HepG2 (cell line): Measurements from ENCODE around the gene LEMD1. TPM values are rescaled to one million over a fixed set of nuclear protein-coding genes. Genes with fewer than 3 reads are reported as not detected.
A peak's percentile ranks its signal among the peaks of the same experiment; 100 is the strongest.

Experiments
- ARID5B ChIP-seq: IDR thresholded peaks from 2 replicates; pipeline ENCODE4 v1.4.0; 2020; ENCODE audit warnings: mild to moderate bottlenecking, missing genetic modification reagents
- ATM ChIP-seq: fragments of 450-650 bp; IDR thresholded peaks from 2 replicates; pipeline ENCODE4 v1.7.1; 2017; ENCODE audit warnings: mild to moderate bottlenecking, borderline replicate concordance
- CEBPZ ChIP-seq: IDR thresholded peaks from 2 replicates; pipeline ENCODE4 v1.6.1; 2012; ENCODE audit warnings: low read length, improper control_type of control experiment
- FOXA1 ChIP-seq, 2 experiments: fragments of 450-650 bp in 1 of 2; sonication (generic) in 1 of 2; formaldehyde crosslinking in 1 of 2; IDR thresholded peaks; 2 replicates each; pipeline versions ENCODE4 v1.4.0 to v1.6.1; 2016 to 2020; ENCODE audit warnings: missing genetic modification reagents in 1 of 2
- HMG20B ChIP-seq: conservative IDR thresholded peaks from 2 replicates; pipeline ENCODE4 v1.6.1; 2016; ENCODE audit warnings: missing genetic modification reagents, missing compliant biosample characterization
- ISX ChIP-seq: sonication (generic); formaldehyde crosslinking; conservative IDR thresholded peaks from 2 replicates; pipeline ENCODE4 v1.5.0; 2020; ENCODE audit warnings: missing genetic modification reagents
- NCOA1 ChIP-seq: sonication (generic); formaldehyde crosslinking; IDR thresholded peaks from 2 replicates; pipeline ENCODE4 v1.9.0; 2021; ENCODE audit warnings: missing genetic modification reagents
- NR1H2 ChIP-seq: sonication (generic); formaldehyde crosslinking; IDR thresholded peaks from 2 replicates; pipeline ENCODE4 v1.8.1; 2022; ENCODE audit warnings: low read depth, missing genetic modification reagents, borderline replicate concordance
- NRL ChIP-seq: sonication (generic); formaldehyde crosslinking; IDR thresholded peaks from 2 replicates; pipeline ENCODE4 v1.5.0; 2020; ENCODE audit warnings: missing genetic modification reagents, mild to moderate bottlenecking, moderate library complexity, borderline replicate concordance
- POLR2AphosphoS2 ChIP-seq: IDR thresholded peaks from 2 replicates; pipeline ENCODE4 v1.6.1; 2011; ENCODE audit warnings: low read depth, low read length, improper control_type of control experiment
- RFX5 ChIP-seq: IDR thresholded peaks from 2 replicates; pipeline ENCODE4 v1.6.1; 2011; ENCODE audit warnings: low read depth, low read length, improper control_type of control experiment
- RFXAP ChIP-seq: sonication (generic); formaldehyde crosslinking; IDR thresholded peaks from 2 replicates; pipeline ENCODE4 v1.4.0; 2020; ENCODE audit warnings: missing genetic modification reagents, borderline replicate concordance
- SRSF4 ChIP-seq: fragments of 200-400 bp; formaldehyde crosslinking; IDR thresholded peaks from one replicate; pipeline ENCODE4 v1.6.1; 2018; ENCODE audit warnings: mild to moderate bottlenecking, low read depth, low read length, moderate library complexity; ENCODE audit not compliant: poor library complexity, severe bottlenecking
- ZFX ChIP-seq: sonication (generic); formaldehyde crosslinking; IDR thresholded peaks from 2 replicates; pipeline ENCODE4 v1.4.0; 2020; ENCODE audit warnings: mild to moderate bottlenecking, low read depth, missing genetic modification reagents, moderate library complexity
- ZNF280B ChIP-seq: sonication (generic); formaldehyde crosslinking; IDR thresholded peaks from 2 replicates; pipeline ENCODE4 v1.5.0; 2020; ENCODE audit warnings: missing genetic modification reagents, mild to moderate bottlenecking, borderline replicate concordance
- ZNF337 ChIP-seq: sonication (generic); formaldehyde crosslinking; IDR thresholded peaks from 2 replicates; pipeline ENCODE4 v1.5.1; 2020; ENCODE audit warnings: missing genetic modification reagents, low read depth, mild to moderate bottlenecking, borderline replicate concordance
- ZNF354B ChIP-seq: sonication (generic); formaldehyde crosslinking; IDR thresholded peaks from 2 replicates; pipeline ENCODE4 v1.8.0; 2022; ENCODE audit warnings: mild to moderate bottlenecking, missing genetic modification reagents
- ZNF704 ChIP-seq: sonication (generic); formaldehyde crosslinking; IDR thresholded peaks from 2 replicates; pipeline ENCODE4 v1.8.1; 2023; ENCODE audit warnings: mild to moderate bottlenecking, inconsistent platforms, moderate library complexity, missing genetic modification reagents, borderline replicate concordance
- ZNF782 ChIP-seq: sonication (generic); formaldehyde crosslinking; IDR thresholded peaks from 2 replicates; pipeline ENCODE4 v1.4.0; 2020; ENCODE audit warnings: missing genetic modification reagents, mild to moderate bottlenecking, borderline replicate concordance
- polyA plus RNA-seq, 8 experiments: library from polyadenylated mRNA; depleted of rRNA in 3 of 8; stranded (reverse) in 7 of 8; unstranded in 1 of 8; fragments of >200 nt; fragmentation: Illumina TruSeq in 4 of 8; extraction: Trizol in 4 of 8; gene quantifications; 2 replicates each; pipeline versions ENCODE4 v1.2.1 to v1.2.3, GENCODE V29; 2011 to 2016; ENCODE audit warnings: low read depth in 4 of 8, missing spikeins in 1 of 8, mixed read lengths in 1 of 8; ENCODE audit not compliant: insufficient read depth in 1 of 8
- total RNA-seq, 5 experiments: library from RNA; depleted of rRNA; stranded (reverse); fragments of >200 nt; fragmentation: Illumina TruSeq; extraction: Trizol; gene quantifications; 2 replicates each; pipeline ENCODE4 v1.2.3, GENCODE V29; 2016; ENCODE audit warnings: low read depth in 1 of 5

Gene LEMD1
- total and polyA plus RNA-seq, 2 of the 13 experiments (the other 11 are each of a cell fraction or from before 2014, with no cell fraction given), result 1.4 to 2.3 TPM

- TF ChIP-seq ARID5B (CRISPR knock-in tag) (peak; percentile 21; the same call in 1 of the 2 replicates), ATM (no peak), SRSF4 (no peak), CEBPZ (no peak), ZNF280B (CRISPR knock-in tag) (no peak), ZNF337 (CRISPR knock-in tag) (no peak), ISX (CRISPR knock-in tag) (no peak), ZNF704 (CRISPR knock-in tag) (no peak), FOXA1 (IDR thresholded peaks at IDR 0.05) (no peak), FOXA1 (CRISPR knock-in tag; IDR thresholded peaks at IDR 0.05) (no peak), RFX5 (no peak), POLR2AphosphoS2 (no peak), NRL (CRISPR knock-in tag) (no peak), ZFX (CRISPR knock-in tag) (no peak), HMG20B (CRISPR knock-in tag) (no peak), NR1H2 (CRISPR knock-in tag) (no peak), ZNF782 (CRISPR knock-in tag) (no peak), ZNF354B (CRISPR knock-in tag) (no peak), RFXAP (CRISPR knock-in tag) (no peak), NCOA1 (CRISPR knock-in tag) (no peak)
These were observed 37.1 kb upstream of the LEMD1 start (continued) for GRCh38 chr1:205458777-205459566.
